HG02763 (cell line): ENCODE data around the gene DDX51.
"Not testable (repeated sequence)": the region's sequence is repeated elsewhere in the genome, so short reads cannot be mapped to it uniquely, and the experiment has no call there.

Source experiments
- ATAC-seq: cut with Tn5 transposase; IDR thresholded peaks from one replicate; pipeline ENCODE4 v1.9.1; 2021; ENCODE audit warnings: mild to moderate bottlenecking, moderate library complexity; ENCODE audit not compliant: unreplicated experiment

The DDX51 gene

GRCh38 chr12:132121283-132121682, 22.8 kb downstream of the DDX51 start:
- ATAC-seq = no peak

GRCh38 chr12:132118876-132119275, 25.2 kb downstream of the DDX51 start:
- no peak for ATAC-seq

GRCh38 chr12:132117558-132117875, 26.6 kb downstream of the DDX51 start:
- ATAC-seq = no peak

- ATAC-seq = no peak
These were observed 27.2 kb downstream of the DDX51 start for GRCh38 chr12:132116709-132117557.

- no peak for ATAC-seq
These were observed 28.6 kb downstream of the DDX51 start for GRCh38 chr12:132115500-132115899.

- no peak for ATAC-seq
These were observed 29.5 kb downstream of the DDX51 start for GRCh38 chr12:132114667-132115066.

- no peak for ATAC-seq
These were observed 32.3 kb downstream of the DDX51 start for GRCh38 chr12:132111654-132112304.

GRCh38 chr12:132110677-132111076, 33.4 kb downstream of the DDX51 start:
- no peak for ATAC-seq

GRCh38 chr12:132109741-132110140, 34.4 kb downstream of the DDX51 start:
- ATAC-seq = no peak

- no peak for ATAC-seq
These were observed 35.8 kb downstream of the DDX51 start for GRCh38 chr12:132108211-132108832.

GRCh38 chr12:132106921-132107320, 37.2 kb downstream of the DDX51 start:
- no peak for ATAC-seq

GRCh38 chr12:132105467-132105866, 38.7 kb downstream of the DDX51 start:
- no peak for ATAC-seq

- ATAC-seq = no peak
These were observed 40.4 kb downstream of the DDX51 start for GRCh38 chr12:132103542-132104308.

- ATAC-seq = not testable (repeated sequence)
These were observed 41.0 kb downstream of the DDX51 start for GRCh38 chr12:132103072-132103471.

GRCh38 chr12:132102297-132102696, 41.8 kb downstream of the DDX51 start:
- no peak for ATAC-seq

GRCh38 chr12:132100306-132101065, 43.6 kb downstream of the DDX51 start:
- ATAC-seq = no peak

- no peak for ATAC-seq
These were observed 44.4 kb downstream of the DDX51 start for GRCh38 chr12:132099739-132100138.

- no peak for ATAC-seq
These were observed 48.4 kb downstream of the DDX51 start for GRCh38 chr12:132095520-132096409.

- no peak for ATAC-seq
These were observed 49.7 kb downstream of the DDX51 start for GRCh38 chr12:132094269-132094891.
